NCI-H774 (cell line): ENCODE measurements around the gene CSNK2B.

Experiments
- DNase-seq: peaks from one replicate; lab custom pipeline; 2025; lab: John Stamatoyannopoulos, UW

CSNK2B gene

DNA sequence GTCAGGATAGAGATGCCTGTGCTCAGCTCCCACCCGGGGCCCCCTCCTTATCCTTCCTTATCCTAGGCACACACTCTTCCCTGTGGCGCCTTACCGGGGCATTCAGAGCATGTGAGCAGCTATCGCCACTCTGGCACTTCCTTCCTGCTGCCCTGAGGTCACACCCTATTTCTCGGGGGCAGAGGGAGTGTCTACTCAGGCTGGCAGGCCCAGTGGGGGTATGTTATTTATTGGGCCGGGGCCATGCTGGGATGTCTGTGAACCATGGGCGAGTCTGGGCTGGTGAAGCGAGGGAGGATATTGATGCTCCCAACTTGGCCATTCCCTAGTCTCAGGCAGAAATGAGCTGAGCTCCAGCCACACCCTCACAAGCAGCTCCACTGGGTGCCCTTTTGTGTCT is 45.4 kb downstream of the CSNK2B start:
- no peak for DNase-seq

DNA sequence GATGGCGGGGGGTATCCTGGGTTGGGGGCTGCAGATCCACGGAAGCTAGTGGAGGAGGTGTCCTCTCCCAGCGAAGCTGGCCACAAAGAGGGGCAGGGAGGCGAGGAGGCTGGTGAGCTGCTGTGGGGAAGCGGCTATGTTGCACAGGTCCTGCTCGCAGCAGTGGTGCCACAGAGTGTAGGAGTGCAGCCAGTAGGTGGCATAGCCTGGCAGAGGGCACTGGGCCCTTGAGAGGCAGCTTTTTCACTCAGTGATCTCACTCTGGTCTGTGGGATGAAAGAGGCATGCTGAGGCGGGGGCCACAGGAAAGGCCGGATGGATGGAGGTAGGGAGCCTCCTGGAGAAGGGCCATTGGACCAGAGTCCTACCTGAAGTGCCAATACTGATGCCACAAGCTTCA is 46.4 kb downstream of the CSNK2B start:
- DNase-seq = no peak

DNA sequence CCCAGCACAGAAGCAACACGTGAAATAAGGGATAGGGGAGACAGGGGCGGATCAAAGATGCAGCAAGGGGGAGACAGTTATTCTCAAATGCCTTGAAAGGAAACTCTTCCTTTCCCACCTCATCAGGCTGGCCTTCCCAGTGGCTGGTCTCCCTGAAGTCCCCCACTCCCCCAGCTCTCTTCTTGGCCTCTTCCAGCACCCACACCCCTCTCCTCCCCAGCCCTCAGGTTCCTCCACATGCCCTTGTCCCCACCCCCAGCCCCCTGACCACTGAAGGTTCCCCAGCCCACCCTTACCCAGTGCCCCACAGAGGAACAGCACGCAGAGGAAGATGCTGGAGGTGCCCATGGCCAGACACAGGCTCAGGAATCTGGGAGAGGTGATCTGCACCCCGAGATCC is 47.6 kb downstream of the CSNK2B start:
- no peak for DNase-seq

DNA sequence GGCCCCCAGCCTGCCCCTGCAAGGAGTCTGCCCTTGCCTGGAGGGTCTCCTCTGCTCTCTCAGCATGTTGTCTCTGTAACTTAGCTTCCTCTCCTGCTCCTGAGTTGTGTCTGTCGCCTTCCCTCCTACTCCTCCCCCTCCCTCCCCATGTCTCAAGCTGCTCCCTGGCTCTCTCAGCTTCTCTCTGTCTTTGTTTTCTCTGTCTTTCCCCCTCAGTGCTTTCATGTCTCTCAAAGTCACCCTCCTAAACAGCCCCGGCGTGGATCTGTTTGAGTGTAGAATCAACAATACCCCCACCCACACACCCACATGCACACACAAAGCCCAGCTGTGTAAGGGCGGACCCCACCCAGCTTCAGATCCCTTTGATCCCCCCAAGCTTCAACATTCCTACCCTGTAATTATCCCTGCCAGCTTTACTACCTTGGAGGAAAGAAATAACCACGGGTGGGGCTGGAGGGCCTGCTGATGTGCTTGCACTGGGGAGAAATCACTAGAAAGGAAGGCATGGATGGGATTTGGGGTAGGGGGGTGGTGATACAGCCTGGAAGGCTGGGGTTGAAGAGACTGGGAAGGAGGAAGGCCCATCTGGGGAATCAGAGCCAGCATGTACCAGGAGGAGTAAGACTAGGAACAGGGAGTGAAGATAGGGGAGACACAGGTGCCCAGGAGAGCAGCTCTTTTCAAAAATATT is 48.3 kb downstream of the CSNK2B start:
- no peak for DNase-seq

DNA sequence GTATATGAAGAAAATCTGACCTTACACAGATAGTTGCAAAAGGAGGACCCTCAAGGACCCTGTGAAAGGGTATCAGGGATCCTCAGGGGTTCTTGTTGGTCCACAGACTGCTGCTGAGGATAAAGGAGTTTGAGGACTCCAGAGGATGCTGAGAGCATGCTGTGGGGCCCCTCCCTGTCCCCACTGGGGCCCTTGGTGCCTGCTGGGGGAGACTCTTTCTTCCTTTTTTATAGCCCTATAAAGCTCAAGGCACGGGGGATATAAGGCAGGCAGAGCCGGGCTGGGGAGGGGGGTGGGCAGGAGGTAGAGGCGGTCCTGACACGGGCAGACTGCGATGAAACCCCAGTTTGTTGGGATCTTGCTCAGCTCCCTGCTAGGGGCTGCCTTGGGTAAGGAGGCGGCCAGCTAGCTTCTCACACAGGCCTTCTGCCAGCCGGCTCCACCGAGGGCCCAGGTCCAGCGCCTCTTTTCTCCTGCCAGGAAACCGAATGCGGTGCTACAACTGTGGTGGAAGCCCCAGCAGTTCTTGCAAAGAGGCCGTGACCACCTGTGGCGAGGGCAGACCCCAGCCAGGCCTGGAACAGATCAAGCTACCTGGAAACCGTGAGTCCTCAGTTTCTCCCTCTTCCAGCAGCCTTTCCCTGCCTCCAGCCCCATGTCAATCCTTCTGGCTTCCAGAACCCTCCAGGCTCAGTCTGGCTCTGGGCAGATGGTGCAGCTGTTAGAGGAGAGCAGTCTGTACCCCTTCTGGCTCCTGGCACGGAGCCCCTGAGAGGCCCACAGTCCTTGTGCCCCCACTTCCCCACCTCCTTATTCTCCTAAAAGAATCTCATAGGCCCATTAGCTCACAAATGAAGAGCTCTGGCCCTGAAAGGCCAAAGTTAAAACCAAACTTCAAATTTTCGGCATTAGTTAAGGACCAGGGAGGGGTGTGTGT is 49.4 kb downstream of the CSNK2B start, which contains the start of gene LY6G6D:
Gene LY6G6D (plus strand): TSS at position 327 of the 937 bp plus-strand sequence. CDS start 8 bp downstream, at position 335.
- DNase-seq = no peak

DNA sequence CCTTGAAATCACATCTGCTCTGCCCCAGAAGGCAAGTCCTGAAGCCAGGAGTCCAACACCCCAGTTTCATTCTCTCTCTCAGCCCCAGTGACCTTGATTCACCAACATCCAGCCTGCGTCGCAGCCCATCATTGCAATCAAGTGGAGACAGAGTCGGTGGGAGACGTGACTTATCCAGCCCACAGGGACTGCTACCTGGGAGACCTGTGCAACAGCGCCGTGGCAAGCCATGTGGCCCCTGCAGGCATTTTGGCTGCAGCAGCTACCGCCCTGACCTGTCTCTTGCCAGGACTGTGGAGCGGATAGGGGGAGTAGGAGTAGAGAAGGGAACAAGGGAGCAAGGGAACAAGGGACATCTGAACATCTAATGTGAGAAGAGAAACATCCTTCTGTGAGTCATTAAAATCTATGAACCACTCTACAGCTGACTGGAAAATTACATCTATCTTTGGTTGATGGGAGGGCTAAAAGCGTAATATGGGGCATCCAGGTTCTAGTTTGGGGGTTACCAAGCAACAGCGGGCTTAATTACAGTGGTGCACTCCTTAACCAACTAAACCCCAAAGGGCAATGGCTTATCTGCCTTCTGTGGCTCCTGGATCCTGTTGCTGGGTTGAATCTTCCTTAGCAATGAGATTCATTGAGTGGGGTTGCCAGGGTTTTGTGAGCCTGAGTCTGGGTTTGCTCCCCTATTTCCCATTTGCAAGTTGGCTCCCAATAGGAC is 51.8 kb downstream of the CSNK2B start:
- no peak for DNase-seq

DNA sequence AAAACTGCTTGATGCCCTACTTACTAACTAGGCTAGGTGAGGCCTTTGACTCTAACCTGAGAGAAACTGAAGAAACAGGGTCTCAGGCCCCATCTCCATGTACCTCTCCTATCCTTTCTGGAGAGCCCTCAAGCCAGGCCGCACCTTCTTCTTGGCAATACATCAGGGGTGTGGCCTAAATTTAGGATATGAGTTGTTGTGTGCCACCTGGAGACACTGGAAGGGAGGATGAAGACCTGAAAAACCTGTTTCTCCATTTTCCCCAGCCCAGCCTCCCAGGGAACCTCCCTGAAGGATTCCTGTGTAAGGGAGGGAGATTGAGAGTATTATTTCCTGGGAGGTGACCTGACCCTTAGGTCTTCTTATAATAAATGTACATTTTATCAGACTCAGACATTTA is 52.4 kb downstream of the CSNK2B start:
- DNase-seq = no peak

DNA sequence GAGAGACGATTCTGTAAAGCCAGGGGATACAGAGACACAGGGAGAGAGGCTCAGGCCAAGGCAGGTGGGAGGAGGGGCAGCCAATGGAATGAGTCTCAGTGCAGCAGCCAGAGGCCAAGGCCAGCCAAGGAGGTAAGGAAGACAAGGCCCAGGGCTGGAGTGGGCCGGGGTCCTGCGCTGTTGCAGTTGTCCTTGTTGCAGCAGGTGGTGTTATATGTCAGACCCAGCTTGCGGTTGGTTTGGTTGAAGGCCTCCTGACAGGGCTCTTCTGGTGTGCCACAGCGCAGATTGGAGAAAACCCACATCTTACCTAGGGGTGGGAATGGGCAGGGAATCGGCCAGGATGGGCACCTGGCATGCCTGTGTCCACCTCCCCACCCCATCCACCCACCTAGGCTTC is 53.1 kb downstream of the CSNK2B start:
- DNase-seq = no peak
